NCI-H1694 treated with DMSO at 0.1 percent for 48 hours (cell line): Measurements from ENCODE around the gene APBA2.

Source experiments
- DNase-seq: peaks from one replicate; lab custom pipeline; 2025; lab: John Stamatoyannopoulos, UW

Gene APBA2

DNA sequence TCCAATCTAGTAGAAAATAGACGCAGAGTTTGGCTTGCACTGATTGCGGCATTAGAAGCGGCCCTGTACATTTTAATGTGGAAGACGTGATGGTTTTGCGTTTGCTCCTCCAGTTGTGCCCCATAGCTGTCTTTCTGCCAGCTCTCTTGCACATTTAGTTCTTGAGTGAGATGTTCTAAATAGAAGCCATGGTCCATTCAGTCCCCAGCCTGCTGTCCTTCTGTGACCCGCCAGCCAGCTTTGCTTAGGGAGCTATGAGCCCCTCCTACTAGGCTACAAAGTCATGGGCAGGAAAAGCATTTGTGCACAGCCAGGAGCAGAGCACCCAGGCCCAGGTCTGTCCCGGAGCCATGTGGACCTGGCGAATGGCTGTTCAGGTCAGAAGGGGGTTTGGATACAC lies 50.3 kb downstream of the APBA2 start:
- DNase-seq: no peak

DNA sequence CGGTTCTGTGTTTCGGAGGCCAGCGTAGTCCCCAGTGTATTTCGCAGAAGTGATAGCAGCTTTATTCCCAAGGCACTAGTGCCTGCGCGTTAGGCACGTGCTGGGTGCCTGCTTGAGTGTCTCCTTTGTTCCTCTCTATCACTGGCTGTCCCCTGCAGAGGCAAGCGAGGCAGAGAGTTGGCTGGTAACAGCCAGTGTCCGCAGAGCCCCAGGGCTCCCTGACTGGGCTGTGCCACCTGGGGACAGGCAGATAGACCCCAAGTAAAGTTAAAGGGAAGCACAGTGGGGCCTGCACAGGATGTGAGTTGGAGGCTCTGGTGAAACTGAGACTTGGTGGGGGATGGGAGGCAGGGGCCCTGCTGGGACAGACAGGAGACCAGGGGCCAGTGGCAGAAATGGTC lies 50.7 kb downstream of the APBA2 start:
- no peak for DNase-seq

DNA sequence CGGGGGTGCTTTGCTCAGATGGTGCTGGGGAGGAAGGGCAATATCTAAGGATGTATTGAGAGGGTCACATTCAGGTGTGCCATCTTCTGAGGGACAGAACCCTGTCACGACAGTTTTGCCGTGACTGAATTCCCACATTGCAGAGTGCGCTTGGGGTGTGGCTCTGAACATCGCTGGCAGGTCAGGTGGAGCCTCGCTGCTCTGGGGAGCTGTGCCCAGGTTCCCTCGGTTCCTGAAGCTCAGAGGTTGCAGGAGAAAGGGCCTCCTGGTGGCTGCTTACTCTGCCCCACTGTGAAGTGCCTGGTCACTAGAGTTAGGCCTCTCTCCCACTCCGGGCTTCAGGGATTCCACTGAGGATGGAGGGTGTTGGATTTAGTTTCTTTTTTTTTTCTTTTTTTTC lies 51.5 kb downstream of the APBA2 start:
- no peak for DNase-seq

DNA sequence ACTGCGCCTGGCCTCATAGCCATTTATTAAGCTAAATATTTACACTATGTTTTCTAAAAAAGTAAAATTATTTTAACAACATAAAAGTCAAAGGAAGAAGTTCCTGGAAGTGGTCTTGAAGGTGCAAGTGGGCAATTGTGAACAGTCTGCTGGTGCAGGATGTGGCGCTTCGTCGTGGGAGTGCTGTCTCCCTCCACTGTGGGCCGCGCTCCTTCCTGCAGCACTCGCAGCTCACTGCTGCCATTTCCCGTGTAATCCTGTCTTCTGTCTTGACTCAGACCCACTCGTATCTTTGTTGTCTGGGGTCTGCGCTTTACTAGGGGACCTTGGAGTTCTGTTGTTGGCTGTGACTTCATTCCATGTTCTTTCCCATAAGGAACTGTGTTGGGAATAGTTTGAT lies 56.3 kb downstream of the APBA2 start:
- no peak for DNase-seq

DNA sequence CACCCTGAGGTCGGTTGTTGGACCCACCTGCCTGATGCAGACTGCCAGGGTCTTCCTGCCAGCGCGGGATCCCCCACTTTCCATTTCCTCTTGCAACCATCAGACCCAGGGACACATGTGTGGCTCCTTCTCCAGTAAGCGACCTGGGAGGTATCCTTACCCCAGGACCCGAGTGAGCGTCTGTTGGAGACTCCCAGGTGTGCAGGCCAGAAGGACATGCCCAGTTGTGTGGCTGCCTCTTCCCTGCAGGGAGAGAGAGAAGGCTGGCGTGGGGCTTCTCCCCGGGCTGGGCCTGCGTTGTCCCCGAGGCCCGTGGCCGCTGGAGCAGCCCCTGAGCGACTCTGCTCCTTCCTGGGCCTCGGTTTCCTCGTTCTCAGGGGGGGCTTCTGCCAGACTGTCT lies 56.8 kb downstream of the APBA2 start:
- no peak for DNase-seq

DNA sequence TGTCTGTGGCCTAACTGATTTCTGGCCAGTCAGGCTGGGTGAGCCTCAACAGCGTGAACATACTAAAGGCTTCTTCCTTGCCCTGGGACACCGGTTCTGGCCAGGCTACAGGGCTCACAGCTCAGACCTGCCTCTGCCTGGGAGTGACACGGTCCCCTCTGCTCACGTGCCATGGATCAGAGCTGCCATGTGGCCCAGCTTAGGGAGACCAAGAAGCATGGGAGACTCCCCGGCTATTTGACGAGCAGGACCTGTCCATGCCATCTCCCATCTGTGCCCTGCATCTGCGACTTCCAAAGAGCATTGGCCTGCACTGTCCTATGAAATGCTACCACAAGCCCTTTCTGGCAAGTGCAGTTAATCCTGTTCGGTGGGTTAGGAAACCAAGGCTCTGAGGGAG lies 57.4 kb downstream of the APBA2 start:
- no peak for DNase-seq

DNA sequence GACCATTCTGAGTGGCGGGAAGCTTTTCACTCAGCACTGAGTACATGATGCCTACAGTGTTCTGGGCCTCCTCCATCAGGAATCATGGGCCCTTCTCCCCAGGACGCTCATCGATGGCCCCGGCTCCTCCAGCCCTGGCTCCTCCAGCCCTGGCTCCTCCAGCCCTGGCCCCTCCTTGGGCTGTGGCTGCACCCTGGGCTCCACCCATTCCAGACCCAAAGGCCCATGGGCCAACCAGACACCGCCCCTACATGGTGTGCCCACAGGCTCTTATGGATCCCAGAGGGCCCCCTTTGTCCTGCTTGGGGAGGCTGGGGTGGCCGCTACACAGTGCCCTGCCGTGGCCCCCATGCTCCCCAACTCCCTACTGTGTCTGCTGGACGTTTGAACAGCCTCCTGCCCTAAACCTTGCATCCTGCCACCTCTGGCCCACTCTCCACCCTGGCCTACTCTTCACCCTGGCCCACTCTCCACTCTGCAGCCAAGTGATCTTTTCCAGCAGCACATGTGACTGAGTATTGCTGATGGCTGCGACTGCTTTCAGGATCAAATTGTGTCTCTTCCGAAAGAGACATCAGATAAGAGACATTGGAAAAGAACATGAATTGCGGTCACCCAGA lies 57.9 kb downstream of the APBA2 start:
- no peak for DNase-seq

DNA sequence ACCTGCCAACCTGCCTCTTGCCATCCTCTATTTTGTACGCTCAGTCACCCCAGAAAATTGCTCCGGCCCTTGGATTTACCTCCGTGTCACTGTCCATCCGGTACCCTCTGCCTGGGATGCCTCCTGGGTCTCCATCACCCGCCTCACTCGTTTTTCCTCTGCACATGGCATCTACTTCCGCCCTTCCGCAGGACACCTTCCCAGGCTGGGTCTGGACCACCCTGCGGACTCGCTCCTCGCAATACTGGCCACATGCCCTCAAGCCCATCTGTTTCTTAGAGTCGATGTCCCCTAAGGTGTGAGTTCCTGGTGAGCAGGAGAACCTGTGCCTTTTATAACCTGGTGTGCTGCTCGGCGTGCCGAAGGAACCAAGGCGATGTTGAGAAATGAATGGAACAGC lies 58.5 kb downstream of the APBA2 start:
- DNase-seq: no peak

DNA sequence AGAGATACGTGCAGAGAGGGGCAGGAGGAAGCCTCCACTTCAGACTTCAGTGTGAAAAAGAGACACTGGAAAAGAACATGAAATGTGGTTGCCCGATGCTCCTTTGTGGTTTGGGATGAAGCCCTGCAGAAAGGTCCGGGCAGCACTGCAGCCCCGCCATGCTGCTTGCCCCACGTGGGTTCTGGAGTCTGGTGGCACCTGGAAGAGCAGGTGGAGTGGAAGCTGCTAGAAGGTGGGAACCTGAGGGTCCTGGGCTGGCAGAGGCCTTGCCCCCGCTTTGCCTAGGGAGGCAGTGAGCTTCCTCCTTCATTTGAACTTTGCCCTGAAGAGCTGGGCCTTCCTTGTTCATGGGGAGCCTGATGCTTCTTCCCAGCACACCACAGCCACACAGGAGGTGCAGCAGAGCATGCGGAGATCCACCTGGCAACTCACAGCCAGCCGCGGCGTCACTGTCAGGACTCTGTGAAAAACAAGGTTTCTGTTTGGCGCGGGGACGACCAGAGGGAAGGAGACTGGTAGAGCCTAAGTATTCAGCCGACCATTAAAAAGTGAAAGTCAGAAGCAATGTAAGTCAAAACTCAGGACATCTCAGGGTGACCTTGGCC lies 59.0 kb downstream of the APBA2 start:
- DNase-seq: no peak

DNA sequence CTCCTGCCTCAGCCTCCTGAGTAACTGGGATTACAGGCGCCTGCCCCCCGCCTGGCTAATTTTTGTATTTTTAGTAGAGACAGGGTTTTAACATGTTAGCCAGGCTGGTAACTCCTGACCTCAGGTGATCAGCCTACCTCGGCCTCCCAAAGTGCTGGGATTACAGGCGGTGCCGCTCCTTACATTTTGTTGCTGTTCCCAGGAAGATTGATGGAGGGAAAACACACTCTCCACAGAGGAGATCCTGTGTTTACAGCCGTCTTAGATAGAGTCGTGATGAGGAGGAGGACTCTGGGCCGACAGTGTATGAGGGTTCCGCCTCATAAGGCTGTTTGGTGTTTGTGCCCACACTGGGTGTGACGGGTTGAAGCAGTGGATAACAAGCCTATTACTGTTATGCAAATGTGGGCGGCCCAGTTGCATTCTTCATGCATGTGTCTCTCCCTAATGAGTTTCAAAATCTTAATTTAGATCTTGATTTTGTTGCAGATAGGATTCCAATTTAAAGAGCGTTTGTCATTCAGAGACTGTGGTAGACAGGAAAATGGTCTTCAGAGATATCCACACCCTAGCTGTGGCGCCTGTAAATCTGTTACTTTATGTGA lies 60.0 kb downstream of the APBA2 start:
- DNase-seq: no peak

DNA sequence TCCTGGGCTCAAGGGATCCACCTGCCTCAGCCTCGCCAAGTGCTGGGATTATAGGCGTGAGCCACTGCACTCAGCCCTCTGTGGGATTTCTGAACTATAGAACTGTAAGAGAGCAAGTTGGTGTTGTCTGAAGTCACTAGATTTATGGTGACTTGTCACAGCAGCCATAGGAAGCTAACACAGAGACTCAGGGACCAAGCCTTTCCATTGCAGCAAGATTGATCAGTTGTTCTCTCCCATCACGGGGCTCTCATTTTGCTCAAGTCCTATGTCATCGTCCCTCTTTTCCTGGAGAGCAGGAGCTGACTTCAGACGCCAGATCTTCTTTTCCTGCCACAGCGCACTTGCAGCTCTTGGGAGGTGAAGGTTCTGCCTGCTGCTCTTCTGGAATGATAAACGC lies 61.0 kb downstream of the APBA2 start:
- no peak for DNase-seq

DNA sequence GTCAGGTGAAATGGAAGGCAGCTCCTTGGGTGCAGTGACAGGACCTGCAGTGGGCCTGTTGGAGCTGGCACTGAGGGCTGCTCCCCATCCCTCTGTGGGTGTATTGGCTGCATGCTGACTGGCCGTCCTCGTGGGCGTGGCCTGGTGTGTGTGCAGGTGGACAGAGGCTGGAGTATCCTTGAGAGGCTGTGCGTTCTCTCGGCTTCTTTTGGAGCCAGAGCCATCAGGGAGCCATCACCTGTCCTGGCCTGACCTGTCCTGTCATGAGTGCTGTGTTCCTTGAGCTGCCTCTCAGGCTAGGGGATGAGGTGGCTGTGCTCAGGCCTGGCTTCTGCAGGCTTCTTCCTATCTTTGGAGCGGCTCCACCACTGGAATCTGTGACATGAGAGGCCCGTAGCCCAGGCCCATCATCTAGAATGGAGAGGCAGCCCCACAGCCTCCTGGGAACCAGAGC lies 61.5 kb downstream of the APBA2 start:
- no peak for DNase-seq

DNA sequence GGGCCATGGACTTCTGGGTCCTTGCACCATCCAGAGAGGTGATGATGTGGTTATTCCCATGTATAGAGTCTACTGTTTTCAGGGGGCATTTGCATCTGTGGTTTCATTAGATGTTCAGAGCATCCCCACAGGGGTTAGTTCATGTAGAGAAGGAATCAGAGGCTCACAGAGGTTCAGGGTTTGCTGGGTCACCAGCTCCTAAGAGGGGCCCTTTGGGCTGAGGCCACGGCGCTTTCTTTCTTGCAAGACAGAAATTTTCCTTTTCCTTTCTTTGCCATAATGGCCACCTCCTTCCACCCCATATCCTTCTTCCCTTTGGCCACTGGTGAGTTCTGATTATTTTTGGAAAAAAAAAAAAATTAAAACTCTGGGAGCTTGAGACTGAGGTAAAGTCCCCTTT lies 62.3 kb downstream of the APBA2 start:
- no peak for DNase-seq

DNA sequence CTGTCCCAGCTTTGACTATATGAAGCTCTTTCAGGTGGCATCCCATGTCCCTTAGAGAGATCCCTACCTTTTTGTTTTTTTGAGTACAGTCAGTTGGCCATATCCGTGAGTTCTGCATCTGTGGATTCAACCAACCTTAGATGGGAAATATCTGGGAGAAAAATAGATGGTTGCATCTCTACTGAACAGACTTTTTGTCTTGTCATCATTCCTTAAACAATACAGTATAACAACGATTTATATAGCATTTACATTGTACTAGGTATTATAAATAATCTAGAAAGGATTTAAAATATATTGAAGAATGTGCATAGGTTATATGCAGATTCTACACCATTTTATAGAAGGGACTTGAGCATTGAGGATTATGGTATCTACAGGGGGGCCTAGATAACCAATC lies 65.1 kb downstream of the APBA2 start:
- DNase-seq: no peak

DNA sequence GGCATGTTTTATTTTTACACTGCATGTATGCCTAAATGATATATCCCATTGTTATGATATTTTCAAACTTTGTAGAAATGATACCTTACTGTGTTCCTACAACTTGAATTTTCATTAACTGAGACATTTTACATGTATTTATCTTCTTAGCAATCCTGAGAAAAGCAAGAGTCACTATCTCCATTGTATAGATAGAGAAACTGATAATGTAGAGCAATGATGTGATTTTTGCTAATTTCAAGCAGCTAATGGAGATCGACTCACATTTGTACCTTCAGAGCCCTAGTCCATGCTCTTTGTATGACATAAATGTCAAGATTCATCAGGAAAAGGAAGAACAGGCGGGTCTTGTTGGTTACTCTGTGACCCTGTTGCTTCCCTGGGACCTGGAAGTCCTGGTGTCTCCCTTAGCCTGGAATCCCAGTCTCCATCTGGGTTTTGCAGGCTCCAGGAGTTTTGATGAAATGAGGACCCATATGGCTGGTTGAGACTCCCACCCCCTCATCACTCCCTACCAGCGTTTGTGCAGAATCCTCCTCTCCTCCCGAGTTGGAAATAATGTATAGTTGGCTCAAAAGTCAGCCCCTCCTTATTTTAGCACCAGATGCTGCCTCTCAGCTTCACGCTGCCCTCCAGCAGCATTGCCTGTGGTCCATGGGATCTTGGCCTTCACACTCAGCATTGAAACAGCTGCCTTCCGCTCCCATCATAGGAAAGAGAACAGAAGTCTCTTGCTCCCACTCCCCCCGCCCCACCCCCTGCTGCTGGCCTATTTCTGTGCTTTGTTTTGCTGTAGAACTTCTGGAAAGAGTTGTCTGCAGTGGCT lies 67.1 kb downstream of the APBA2 start:
- peak; percentile 82 for DNase-seq

DNA sequence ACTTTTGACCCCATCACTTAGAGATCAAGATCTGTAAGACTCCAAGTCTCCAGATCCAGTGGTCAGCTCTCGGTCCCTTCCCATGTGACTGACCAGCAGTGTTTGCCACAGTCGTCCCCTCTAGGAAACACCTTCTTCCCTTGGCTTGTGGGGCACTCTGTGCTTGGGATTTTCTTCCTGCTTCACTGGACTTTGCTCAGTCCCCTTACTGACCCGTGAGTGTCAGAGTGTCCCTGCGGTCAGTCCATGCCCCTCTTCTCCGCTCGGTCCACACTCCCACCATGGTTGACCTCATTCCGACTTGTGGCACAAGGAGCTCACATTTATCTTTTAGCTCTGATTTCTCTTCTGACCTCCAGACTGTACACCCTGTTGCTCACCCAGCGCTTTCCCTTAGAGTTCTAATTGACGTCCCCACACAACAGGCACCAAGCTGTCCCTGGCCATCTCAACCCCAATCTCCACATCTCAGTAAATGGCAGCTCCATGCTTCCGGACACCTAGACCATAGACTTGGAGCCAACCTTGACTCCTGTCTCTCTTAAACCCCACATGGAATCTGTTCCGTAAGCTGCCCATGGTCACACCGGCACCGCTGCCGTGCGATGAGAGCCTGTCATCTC lies 67.9 kb downstream of the APBA2 start:
- DNase-seq: no peak

DNA sequence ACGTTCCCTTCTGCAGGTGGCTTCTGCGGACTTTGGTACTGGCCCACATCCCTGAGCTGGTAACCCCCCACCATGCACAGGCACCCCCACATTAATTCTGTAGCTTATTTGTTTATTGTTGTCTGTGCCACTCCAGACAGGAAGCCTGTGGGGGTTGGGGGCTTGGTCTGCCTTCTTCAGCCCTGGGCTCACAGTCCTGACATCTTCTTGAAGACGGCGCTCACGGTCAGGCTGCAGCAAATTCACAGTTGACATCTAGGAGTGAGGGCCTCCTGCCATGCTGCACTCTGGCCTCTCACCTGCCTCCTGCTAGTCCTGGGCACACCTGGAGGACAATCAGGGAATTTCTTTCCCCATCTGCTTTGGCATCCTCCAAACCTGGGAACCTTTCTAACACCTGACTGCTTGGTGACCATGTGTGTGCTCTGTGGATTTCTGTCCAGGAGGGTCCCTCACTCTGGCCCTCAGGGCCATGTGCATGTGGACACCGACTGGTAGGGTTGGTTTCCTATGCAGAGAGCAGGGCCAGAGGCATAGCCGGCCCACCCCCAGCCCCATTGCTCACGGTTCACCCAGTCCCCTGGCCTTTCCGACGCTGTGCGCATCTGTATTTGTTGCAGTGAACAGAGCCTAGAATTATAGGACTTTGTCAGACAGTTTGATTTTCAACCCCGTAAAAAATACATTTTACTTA lies 68.8 kb downstream of the APBA2 start:
- no peak for DNase-seq

DNA sequence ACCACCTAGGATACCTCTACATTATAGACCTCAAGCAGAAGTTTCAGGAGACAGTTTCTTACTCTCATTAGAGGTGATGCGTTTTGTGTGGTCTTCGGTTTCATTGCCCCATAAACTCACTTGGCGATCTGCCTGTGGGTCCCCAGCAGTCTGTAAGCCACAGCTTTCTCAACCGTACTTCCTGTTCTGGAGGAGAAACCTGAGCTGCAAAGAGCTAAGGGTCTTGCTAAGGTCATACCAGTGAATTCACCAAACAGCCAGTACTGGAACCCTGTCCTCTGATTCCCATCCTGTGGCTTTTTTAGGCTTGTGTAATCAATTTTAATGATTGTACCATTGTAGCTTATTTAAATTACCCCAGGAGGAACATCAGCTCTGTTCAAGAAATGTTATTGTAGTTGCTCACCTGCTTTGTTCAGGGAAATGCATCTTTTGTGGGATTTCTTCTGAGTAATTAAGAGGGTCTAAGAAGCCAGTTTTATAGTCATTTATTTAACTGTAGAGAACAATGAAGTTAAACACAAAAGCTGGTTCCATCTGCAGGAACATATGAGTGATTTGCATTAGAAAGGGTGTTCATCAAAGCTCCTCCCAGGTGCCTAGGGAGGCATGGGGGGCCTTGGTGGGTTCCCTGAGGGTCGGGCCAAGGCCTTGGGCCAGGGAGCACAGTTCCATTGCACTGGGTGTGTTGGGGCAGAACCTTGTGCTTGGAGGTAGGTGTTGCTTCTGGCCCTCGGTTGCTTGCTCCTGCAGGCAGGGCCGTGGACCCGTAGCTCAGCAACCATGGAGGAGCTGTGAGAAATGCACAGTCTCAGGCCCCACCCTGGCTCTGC lies 69.6 kb downstream of the APBA2 start:
- DNase-seq: no peak

DNA sequence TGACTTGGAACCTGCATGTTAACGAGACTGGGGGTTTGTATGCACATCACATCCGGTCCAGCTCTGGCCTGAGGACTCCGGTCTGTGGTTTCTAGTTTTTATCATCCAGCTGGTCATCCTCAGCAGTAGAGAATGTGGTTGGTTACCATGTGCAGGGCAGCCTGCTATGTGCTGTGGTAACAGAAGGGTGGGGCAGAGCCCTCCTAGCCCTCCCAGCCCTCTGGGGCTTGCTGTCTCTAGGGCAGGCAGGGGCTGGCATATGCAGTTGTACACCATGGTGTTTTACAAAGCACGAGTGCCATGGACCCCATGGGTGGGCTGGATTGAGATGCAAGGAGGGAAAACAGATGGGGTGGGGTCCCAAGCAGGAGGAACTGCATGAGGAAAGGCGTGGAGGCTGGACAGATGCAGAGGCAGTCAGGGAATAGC lies 70.2 kb downstream of the APBA2 start:
- no peak for DNase-seq

DNA sequence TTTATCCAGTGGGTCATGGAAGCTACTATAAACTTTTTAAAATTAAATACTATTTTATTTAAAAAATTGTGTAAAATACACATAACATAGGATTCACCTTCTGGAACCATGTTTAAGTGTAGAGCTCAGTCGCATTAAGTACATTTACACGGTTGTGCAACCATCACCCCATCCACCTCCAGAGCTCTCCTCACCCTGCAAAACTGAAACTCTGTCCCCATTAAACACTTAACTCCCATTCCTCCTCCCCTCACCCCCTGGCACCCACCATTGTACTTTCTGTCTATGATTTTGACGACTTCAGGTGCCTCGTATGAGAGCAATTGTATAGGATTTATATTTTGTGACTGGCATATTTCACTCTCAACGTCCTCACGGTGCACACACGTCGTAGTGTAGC lies 70.7 kb downstream of the APBA2 start:
- no peak for DNase-seq
